Chondrocyte (in vitro differentiated cells): ENCODE results near the gene CEL. TPM values are rescaled to one million over a fixed set of nuclear protein-coding genes. Genes with fewer than 3 reads are reported as not detected.
A peak's percentile ranks its signal among the peaks of the same experiment; 100 is the strongest.
"Not testable (repeated sequence)": the region's sequence is repeated elsewhere in the genome, so short reads cannot be mapped to it uniquely, and the experiment has no call there.

ENCODE experiments used
- DNase-seq: peaks from one replicate; pipeline ENCODE4 v3.0.0; 2021; ENCODE audit warnings: mixed read lengths, low spot score
- H3K27ac Mint-ChIP-seq: one replicate; pipeline ENCODE4 v1.8.0; 2021; ENCODE audit warnings: mild to moderate bottlenecking, moderate library complexity, mixed read lengths; ENCODE audit not compliant: unreplicated experiment
- H3K27me3 Mint-ChIP-seq: 2 replicates; pipeline ENCODE4 v1.8.0; 2021; ENCODE audit warnings: low read depth, mixed read lengths
- H3K36me3 Mint-ChIP-seq: 2 replicates; pipeline ENCODE4 v1.8.0; 2021; ENCODE audit warnings: low read depth, mixed read lengths
- H3K4me1 Mint-ChIP-seq: 2 replicates; pipeline ENCODE4 v1.8.0; 2021; ENCODE audit warnings: low read depth, mild to moderate bottlenecking, mixed read lengths
- H3K4me3 Mint-ChIP-seq: one replicate; pipeline ENCODE4 v1.8.0; 2021; ENCODE audit warnings: mild to moderate bottlenecking, moderate library complexity, mixed read lengths; ENCODE audit not compliant: unreplicated experiment
- H3K9me3 Mint-ChIP-seq: 2 replicates; pipeline ENCODE4 v1.8.0; 2021; ENCODE audit warnings: low read depth, mixed read lengths
- total RNA-seq: library from RNA; stranded (reverse); gene quantifications from 3 replicates; pipeline ENCODE4 v1.2.1, GENCODE V29; 2021
- TF ChIP-seq, protein P1 (sequence below): fragments of 200-600 bp; sonication (generic); IDR thresholded peaks from 2 replicates; pipeline ENCODE4 v1.5.0; 2021; ENCODE audit warnings: antibody characterized with exemption, mild to moderate bottlenecking, moderate library complexity

Gene CEL
- total RNA-seq, 1 donor from 2014 or later: 0.87 TPM

DNA sequence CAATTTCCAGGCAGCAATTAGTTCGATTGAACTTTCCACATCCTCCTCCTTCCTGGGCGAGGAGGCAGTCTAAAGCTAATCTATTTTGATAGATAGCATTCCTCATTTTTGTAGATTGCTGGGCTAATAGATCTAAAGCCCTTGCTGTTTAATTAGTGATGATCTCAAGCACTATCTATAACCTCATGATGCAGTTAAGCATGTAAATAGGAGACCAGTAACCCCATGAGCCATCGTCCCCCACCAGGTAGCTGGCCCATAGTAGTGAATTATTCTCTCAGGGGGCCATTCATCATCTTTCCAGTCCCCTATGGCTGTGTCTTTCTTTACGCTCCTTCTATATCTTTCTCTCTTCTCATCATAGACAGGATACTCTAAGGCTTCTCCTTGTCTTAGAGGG lies 14.9 kb downstream of the CEL start:
- no peak overlapping the region for H3K27ac Mint-ChIP-seq
- H3K4me3 Mint-ChIP-seq: no peak overlapping the region
- peaks cover 2% of the 10 kb centered on the region for H3K36me3 Mint-ChIP-seq
- H3K4me1 Mint-ChIP-seq: peaks cover 40% of the 10 kb centered on the region
- no peak for DNase-seq
- no peaks in the 10 kb centered on the region for H3K9me3 Mint-ChIP-seq
- TF ChIP-seq, protein P1, sequence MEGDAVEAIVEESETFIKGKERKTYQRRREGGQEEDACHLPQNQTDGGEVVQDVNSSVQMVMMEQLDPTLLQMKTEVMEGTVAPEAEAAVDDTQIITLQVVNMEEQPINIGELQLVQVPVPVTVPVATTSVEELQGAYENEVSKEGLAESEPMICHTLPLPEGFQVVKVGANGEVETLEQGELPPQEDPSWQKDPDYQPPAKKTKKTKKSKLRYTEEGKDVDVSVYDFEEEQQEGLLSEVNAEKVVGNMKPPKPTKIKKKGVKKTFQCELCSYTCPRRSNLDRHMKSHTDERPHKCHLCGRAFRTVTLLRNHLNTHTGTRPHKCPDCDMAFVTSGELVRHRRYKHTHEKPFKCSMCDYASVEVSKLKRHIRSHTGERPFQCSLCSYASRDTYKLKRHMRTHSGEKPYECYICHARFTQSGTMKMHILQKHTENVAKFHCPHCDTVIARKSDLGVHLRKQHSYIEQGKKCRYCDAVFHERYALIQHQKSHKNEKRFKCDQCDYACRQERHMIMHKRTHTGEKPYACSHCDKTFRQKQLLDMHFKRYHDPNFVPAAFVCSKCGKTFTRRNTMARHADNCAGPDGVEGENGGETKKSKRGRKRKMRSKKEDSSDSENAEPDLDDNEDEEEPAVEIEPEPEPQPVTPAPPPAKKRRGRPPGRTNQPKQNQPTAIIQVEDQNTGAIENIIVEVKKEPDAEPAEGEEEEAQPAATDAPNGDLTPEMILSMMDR: no peak
- peaks cover 3% of the 10 kb centered on the region for H3K27me3 Mint-ChIP-seq

DNA sequence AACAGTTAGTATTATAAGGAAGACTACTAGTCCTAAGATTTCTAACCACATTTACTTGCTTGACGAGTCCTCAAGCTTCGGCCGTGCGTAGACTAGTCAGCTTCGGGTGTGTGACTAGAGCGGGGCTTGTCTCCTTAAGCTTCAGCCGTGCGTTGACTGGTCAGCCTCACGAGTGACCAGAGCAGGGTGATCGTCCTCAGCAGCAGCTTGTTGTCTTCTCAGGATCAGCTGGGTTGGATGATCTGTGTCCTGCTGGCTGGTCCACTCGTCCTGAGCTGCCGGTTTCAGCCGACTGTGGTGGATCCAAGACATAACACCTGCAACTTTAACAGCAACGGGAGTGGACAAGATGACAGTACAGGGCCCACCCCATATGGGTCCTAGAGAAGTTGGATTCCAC lies 16.7 kb downstream of the CEL start:
- H3K36me3 Mint-ChIP-seq: no peaks in the 10 kb centered on the region
- TF ChIP-seq, protein P1: no peak
- H3K27me3 Mint-ChIP-seq: peaks cover 3% of the 10 kb centered on the region
- peaks cover 40% of the 10 kb centered on the region for H3K4me1 Mint-ChIP-seq
- no peak overlapping the region for H3K4me3 Mint-ChIP-seq
- peak; percentile 57 for DNase-seq
- H3K27ac Mint-ChIP-seq: no peak overlapping the region
- no peaks in the 10 kb centered on the region for H3K9me3 Mint-ChIP-seq

DNA sequence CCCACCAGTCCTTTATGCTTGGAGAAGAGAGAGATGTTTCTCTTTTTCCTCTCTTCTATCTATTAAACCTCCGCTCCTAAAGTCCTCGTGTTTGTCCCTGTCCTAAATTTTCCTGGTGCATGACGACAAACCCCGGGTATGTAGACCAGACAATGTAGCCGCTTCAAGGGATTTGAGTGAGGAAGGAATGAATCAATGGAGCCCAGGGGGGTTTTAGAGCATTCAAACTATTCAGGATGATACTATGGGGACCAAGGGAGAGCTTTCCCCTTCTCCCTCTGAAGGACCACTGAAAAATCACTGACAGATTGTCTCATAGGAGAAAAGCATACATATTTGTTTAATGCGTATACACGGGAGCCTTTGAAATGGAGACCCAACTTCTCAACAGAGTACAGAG lies 18.4 kb downstream of the CEL start:
- TF ChIP-seq, protein P1: no peak
- no peak for DNase-seq
- H3K9me3 Mint-ChIP-seq: no peaks in the 10 kb centered on the region
- no peaks in the 10 kb centered on the region for H3K36me3 Mint-ChIP-seq
- H3K4me3 Mint-ChIP-seq: no peak overlapping the region
- H3K27me3 Mint-ChIP-seq: peaks cover 3% of the 10 kb centered on the region
- H3K27ac Mint-ChIP-seq: no peak overlapping the region
- peaks cover 24% of the 10 kb centered on the region for H3K4me1 Mint-ChIP-seq

DNA sequence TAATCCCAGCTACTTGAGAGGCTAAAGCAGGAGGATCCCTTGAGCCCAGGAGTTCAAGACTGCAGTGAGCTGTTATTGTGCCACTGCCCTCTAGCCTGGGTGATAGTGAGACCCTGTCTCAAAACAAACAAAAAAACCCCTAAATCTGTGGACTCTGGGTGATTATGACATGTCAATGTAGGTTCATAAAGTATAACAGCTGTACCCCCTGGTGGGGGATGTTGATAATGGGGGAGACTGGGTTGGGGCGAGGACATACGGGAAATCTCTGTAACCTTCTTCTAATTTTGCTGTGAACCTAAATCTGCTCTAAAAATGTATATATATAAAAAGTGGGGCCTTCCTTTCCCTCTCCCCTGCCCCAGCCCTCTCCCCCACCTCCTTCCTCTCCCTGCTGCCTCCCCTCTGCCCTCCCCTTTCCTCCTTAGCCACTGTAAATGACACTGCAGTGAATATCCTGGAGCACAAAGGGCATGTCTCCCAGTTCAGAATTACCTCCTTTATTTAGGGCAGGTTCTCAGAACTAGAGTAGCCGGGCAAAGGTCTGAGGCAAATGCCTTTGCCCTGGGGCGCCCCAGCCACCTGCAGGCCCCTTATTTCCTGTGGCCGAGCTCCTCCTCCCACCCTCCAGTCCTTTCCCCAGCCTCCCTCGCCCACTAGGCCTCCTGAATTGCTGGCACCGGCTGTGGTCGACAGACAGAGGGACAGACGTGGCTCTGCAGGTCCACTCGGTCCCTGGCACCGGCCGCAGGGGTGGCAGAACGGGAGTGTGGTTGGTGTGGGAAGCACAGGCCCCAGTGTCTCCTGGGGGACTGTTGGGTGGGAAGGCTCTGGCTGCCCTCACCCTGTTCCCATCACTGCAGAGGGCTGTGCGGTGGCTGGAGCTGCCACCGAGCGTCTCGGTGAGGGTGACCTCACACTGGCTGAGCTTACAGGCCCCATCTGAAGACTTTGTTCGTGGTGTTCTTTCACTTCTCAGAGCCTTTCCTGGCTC lies 19.3 kb downstream of the CEL start:
- not testable (repeated sequence) for H3K9me3 Mint-ChIP-seq, H3K36me3 Mint-ChIP-seq, H3K27ac Mint-ChIP-seq, H3K4me3 Mint-ChIP-seq, H3K27me3 Mint-ChIP-seq
- peak; percentile 33 for DNase-seq
- H3K4me1 Mint-ChIP-seq: peaks cover 15% of the 10 kb centered on the region

DNA sequence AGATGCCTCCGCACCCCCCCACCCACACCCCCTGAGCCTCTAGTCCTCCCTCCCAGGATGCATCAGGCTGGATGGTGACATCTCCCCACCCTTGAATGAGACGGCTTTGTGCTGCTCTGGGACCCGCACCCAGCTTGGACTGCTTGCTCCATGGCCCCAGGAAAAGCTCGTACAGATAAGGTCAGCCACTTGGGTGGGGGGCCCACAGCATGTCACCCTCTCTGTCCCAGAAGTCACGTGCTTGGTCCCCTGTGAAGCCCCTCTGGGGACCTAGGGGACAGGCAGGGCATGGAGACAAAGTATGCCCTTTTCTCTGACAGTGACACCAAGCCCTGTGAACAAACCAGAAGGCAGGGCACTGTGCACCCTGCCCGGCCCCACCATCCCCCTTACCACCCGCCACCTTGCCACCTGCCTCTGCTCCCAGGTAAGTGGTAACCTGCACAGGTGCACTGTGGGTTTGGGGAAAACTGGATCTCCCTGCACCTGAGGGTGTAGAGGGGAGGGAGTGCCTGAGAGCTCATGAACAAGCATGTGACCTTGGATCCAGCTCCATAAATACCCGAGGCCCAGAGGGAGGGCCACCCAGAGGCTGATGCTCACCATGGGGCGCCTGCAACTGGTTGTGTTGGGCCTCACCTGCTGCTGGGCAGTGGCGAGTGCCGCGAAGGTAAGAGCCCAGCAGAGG lies 20.3 kb downstream of the CEL start:
- not testable (repeated sequence) for H3K4me1 Mint-ChIP-seq, H3K36me3 Mint-ChIP-seq, H3K27ac Mint-ChIP-seq

DNA sequence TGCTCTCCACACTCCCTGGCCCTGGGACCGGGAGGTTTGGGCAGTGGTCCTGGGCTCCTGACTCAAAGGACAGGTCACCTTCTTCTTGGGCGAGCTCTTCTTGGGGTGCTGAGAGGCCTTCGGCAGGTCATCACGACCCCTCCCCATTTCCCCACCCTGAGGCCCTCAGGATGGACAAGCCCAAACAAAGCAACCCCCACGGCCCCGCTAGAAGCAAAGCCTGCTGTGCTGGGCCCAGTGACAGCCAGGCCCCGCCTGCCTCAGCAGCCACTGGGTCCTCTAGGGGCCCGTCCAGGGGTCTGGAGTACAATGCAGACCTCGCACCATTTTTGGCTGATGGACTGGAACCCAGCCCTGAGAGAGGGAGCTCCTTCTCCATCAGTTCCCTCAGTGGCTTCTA lies 21.9 kb downstream of the CEL start:
- not testable (repeated sequence) for H3K4me3 Mint-ChIP-seq, H3K36me3 Mint-ChIP-seq, H3K9me3 Mint-ChIP-seq, H3K27ac Mint-ChIP-seq, H3K27me3 Mint-ChIP-seq, H3K4me1 Mint-ChIP-seq
- DNase-seq: peak; percentile 58

More for the DNA sequence above, 20.3 kb downstream of the CEL start:
- H3K27me3 Mint-ChIP-seq, H3K4me3 Mint-ChIP-seq, H3K9me3 Mint-ChIP-seq: not testable (repeated sequence)
- DNase-seq: peak; percentile 39

DNA sequence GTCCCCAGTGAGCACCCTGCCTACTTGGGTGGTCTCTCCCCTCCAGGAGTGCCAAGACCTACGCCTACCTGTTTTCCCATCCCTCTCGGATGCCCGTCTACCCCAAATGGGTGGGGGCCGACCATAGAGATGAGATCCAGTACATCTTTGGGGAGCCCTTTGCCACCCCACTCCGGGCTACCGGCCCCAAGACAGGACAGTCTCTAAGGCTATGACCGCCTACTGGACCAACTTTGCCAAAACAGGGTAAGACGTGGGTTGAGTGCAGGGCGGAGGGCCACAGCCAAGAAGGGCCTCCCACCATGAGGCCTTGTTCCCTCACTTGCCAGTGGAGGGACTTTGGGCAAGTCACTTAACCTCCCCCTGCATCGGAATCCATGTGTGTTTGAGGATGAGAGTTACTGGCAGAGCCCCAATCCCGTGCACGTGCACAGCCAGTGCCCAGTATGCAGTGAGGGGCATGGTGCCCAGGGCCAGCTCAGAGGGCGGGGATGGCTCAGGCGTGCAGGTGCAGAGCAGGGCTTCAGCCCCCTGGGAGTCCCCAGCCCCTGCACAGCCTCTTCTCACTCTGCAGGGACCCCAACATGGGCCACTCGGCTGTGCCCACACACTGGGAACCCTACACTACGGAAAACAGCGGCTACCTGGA lies 24.6 kb downstream of the CEL start:
- not testable (repeated sequence) for H3K4me3 Mint-ChIP-seq, H3K27ac Mint-ChIP-seq, H3K27me3 Mint-ChIP-seq, H3K36me3 Mint-ChIP-seq, H3K9me3 Mint-ChIP-seq, H3K4me1 Mint-ChIP-seq
- peak; percentile 20 for DNase-seq
